GM21737 (cell line): Measurements from ENCODE around the gene BABAM2.

ENCODE experiments used
- ATAC-seq: cut with Tn5 transposase; IDR thresholded peaks from one replicate; pipeline ENCODE4 v1.9.1; 2021; ENCODE audit warnings: mild to moderate bottlenecking, moderate library complexity; ENCODE audit not compliant: unreplicated experiment

The BABAM2 gene

DNA sequence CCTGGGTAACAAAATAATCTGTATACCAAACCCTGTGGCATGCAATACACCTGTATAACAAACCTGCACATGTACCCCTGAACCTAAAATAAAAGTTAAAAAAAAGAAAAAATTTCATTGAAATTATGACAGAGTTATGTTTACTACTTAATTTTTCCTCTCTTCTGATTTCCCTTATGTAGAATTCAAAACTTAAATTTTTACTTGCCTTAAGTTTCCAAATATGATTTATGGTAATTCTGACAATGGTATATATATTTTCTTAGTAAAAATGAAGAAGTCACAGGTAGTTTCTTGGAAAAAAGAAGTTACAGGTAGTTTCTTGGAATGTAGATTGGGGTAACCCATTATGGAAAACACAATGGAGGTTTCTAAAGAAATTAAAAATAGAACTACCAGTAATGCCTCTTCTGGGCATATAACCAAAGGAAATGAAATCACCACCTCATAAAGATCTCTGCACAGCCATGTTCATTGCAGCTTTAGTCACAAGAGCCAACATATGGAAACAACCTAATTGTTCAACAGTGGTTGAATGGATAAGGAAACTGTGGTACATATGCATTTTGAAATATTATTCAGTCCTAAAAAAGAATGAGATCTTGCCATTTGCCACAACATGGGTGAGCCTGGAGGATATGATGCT is 164.9 kb downstream of the BABAM2 start:
- no peak for ATAC-seq

DNA sequence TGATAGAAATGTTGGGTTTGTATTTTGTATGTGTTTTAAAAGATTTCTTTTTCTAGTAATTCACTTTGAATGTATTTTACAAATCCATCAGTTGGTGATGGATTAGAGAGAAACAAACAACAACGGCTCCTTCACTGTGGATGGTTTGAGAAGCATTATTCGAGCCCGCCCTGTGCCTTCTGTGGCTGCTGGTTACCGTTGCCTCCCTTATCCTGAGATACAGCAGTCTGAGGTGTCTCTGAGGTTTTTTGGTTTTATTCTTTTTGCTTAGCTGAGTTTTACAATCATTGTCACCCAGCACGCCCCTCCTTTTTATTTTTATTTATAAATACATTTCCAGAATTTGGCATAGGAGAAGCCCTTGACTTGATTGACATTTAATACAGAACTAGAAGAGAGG is 168.3 kb downstream of the BABAM2 start:
- ATAC-seq: no peak

DNA sequence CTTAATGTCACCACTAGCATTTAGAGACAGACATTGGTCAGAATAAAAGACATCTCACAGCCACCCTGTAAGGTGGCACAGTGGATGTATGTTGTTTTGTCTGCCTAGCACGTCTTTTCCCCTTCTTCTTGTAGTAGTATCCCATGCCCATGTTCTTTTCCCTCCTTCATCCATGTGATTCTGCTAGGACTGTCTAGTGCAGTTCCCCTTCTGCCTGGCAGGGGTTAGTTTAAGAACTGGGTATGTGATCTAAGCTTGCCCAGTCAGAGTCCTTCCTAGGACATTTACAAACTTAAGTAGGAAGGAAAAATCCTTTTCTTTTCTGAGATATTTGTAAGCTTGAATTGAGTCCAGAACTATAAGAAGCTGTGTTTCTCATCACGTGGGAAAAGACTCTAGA is 172.3 kb downstream of the BABAM2 start:
- no peak for ATAC-seq

DNA sequence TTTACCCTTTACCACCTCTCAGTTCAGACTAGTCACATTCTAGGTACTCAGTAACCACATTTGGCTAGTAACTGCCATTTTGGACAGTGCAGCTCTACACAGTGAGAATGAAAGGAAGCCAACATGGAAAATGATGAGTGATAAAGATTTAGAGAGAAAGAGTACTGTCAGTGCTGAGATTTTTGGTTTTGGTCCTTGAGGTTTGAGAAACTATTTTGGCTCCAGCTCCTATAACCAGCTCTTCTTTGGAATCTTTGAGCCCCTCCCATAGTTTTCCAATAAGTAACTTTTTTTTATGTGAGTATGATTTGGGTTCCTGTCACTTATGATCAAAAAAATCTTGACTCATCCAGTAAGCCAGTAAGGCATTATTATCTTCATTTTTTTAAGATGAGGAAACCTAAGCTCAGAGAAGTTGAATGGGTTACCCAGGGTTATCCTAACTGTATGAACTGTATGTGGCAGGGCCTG is 173.0 kb downstream of the BABAM2 start:
- ATAC-seq: no peak

DNA sequence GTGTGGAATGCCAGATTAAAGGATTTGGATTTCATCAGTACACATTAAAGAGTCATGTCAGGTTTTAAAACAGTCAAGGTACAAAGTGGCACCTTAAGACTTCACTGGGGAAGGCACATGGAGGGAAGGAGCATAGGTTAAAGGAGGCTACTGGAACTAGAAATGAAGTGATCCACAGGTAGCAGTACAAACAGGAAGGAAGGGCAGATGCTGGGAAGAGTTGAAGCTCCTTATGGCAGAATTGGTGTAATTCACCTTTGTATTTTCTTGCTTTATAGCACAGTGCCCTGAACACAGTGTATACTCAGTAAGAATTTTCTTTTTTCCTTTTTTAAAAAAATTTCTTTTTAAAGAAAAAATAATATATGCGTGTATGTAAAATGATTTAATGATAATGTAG is 177.1 kb downstream of the BABAM2 start:
- ATAC-seq: no peak

DNA sequence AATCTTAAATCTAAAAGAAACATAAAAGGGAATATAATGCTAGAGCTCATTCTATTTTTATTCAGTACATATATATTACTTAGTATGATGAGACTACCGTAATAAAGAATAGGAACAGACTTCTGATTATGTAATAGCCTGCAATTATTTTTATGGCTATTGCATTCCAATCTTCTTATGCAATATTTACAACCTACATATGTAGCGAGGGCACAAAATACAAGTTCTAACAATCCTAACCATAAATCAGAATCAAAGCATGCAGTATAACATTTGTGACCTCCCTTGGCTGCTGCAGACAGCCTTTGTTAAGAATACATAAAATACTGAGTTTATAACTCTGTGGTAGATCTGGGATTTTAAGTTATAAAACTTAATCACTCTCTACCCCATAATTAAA is 177.6 kb downstream of the BABAM2 start:
- ATAC-seq: no peak

DNA sequence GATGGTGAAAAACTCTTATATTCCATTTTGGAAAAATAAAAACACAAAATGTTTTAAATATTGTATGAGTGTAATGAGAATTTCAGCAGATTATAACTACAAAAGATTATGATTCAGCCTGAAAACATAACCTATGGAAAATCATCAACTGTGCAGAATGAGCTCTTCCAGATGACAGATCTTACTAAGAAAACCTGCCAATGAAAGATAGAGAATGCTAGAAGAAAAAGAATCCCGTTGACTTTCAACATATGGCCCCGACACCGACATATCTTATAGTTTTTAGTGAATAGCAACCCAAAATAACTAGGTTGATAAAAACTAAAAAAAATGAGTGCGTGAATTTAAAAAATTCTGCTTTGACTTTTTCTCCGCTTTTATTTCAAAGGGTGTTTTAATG is 178.0 kb downstream of the BABAM2 start:
- ATAC-seq: no peak

DNA sequence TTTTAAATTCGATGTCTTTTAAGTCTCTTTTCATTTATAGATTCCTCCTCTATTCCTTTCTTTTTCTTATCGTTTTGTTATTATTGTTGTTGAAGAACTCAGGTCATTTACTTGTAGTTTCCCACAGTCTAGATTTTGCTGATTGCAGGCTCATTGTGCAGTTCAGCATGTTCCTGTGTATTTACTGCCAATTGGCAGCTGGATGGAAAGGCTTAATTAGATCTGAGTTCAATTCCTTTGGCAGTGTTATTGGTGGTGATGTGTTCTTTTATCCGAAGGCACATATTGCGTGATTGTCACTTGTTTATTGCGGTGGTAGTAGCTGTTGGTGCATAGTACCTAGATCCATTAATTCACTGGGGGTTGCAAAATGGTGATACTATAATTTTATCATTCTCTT is 180.7 kb downstream of the BABAM2 start:
- no peak for ATAC-seq

DNA sequence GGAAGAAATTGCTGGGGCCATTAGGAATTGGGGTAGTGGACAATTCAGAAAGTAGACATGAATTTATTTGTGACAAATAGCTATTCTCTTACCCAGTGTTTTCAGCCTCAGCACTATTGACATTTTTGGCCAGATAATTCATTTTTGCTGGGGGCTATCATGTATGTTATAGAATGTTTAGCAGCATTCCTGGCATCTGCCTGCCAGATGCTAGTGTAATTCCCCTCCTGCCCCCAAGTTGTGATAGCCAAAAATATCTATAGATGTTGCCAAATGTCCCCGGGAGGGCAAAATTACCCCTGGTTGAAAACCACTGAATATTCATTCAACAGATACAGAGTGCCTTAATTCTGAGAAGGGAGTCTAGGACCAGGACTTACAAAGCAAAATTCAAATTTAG is 183.6 kb downstream of the BABAM2 start:
- ATAC-seq: no peak

DNA sequence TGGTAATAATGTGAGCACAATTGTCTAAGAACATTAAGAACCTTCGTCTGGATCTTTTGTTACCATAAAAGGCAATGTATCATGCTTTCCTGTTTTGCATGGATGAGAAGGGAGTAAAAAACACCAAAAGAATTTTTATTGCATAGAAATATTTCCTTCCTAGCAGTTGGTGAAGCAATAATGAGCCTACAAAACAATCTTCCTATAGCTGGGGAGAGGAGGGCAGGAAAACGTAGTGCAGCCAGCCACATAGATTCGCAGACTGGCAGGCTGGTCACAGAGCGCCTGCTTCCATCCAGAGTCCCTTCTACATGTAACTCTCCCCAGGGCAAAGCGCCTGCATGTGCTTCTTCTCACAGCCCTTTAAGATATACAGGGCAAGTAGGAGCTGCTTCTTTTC is 190.4 kb downstream of the BABAM2 start:
- ATAC-seq: no peak

DNA sequence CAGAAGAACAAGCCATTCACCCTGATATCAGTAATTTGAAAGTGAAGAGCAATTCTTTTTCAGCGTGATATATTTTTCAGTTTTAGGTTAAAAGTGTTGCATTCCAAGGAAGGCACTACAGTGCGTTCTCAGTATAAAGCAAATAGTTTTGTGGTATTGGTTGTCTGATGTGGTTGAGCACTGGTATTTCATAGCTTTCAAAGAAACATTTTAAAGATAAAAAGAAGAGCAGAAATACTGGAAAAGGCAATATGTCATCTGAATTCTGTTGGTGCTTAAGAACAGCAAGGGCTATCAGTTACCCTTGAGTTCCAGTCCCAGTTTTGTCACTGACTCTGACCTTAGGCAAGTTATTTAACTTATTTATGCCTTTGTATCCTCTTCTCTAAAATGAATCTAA is 191.6 kb downstream of the BABAM2 start:
- ATAC-seq: no peak

DNA sequence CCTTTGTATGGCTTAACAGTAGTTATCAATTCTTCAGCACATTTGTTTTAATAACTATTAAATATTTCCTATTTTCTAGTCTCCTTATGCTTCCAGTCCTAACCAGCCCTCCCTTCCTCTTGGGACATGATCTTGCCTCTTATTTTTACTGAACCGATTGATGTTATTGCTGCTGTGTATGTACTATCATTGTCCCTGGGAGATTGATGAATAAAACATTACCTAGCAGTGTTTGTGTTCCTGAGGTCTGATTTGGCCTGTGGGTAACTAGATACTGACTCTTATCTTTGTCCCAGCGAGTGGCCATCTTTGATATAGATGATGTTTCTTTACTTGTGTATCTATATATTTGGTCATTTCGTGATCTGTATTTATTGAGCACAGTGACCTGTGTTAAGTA is 192.9 kb downstream of the BABAM2 start:
- no peak for ATAC-seq

DNA sequence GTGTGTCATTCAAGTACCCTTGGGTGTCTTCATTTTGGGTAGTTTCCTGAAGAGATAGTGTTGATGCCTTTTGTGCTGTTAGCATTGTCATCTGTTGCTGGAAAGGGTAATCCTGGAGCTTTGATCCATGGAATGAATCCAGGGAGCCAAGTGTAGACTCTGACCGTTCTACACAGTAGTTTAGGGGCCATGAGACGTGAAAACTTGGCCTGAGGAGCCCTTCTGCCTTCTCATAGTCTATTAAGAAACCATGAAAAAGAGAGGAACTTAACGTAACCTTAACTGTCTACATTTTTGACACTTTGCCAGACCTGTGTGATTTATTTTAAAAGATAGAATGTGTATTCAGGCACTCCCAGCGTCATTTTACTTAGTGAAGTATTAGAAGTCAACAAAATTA is 194.0 kb downstream of the BABAM2 start:
- no peak for ATAC-seq

DNA sequence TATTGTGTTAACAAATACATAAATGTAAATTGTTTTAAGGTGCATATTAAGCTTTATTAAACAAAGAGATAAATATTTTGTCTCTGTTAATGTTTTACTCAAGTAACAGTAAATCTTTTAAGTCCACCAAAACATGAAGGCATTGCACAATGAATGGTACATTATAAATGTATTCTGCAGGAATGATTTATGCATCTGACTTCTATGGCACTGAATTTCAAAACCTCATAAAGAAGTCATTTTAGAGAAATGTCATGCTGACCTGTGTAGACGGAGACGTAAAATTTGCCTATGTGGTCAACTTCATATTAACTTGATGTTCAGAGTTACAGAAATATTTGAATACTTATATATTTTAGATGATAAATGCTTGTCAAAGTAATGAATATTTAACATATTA is 194.7 kb downstream of the BABAM2 start:
- no peak for ATAC-seq

DNA sequence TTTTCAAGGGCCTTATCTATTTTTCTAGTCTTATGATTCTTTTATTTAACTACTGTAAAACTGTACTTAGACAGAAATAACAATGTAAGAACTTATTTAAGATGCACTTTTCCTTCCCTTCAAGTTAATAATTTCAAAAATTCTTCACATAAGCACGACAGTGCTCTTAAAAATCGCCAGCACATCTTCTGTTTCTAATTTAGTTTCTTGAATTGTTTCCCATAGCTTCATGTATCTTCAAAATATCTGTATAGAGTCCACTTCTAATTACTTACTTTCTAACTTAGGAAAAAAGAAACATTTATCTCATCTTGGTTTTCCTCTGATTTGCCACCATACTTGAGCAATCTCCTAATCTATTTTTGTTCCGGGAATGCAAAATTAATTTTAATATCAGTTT is 196.1 kb downstream of the BABAM2 start:
- ATAC-seq: no peak

DNA sequence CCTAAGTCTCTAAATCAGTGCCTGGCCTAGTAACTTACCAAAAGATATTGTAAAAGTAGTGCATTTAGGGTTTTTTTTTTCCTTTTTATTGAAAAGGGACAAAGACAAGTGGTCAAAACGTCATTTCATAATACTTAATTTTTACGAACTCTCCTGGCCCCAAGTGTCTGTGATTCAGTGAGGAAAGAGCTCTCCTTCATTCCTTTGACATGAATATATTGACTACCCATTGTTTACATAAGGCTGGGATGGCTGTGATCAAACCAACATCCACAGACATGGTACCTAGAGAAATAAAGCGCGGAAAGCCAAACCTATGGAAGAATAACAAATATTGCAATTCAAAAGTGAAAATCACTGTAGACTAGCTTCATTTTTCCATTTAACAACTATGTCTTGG is 198.4 kb downstream of the BABAM2 start:
- ATAC-seq: no peak

DNA sequence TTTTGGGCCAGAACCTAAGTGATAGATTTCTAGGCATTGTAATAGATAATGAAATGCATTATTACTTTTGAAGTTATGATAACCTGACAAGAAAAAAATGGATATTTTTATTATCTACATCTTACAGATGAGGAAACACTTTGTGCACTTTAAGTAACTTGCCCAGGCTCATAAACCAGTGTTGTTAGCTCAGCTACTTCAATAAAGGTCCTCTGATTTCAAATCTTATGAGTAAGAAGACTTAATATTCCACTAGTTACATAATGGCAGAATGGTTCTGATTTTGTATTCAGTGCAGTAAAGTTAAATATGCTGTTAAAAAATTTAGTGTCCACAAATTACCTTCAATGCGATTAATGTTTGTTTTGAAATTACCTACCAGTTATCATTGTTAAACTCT is 199.0 kb downstream of the BABAM2 start:
- no peak for ATAC-seq

DNA sequence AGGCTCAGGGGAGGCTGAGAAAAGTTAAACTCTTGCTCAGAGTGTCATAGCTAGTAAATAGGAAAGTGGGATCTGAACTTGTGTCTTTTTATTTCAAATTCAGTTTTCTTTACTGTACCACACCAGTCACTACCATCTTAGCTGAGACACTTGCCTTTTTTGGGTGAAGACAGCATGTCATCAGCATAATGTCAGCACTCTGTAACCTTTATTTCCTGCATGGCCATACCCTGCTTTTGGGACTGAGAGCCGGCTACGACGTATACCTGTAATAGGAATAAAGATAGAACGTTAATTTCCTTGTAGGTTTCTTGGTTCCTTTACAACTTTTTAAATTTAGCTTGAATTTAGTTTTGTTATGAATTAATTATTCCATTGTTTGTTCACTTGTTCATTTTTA is 202.8 kb downstream of the BABAM2 start:
- ATAC-seq: no peak

DNA sequence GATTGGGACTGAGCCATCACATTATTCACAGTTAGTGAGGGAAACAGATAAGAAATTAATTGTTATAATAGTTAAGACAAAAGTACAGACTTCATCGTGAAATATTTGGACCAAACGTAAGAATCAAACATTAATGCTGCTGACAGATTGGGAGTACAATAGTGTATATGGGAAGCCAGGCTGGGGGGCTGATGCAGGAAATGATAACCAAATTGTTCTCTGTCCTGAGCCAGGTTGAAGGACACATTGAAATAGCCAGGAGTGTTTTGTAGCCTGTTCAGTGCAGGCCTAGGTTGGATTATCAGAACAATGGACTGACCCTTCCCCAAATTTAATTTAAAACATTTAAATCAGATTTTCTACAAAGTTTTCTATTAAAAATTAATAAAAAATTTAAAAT is 203.2 kb downstream of the BABAM2 start:
- ATAC-seq: no peak

DNA sequence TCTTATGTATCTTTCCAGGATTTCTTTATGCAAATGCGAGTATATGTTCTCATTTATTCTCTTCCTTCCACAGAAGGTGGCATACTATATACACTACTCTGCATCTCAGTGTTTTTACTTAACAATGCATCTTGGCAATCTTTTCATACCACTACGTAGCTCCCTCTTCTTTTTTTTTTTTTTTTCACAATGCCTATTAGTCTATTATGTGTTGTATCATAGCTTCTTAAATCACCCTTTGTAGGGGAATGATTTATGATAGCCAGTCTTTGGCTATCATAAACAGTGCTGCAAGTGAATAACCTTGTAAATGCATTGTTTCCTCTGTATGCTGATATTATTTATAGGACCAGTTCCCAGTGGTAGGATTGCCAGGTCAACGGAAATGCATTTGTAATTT is 204.2 kb downstream of the BABAM2 start:
- ATAC-seq: no peak

DNA sequence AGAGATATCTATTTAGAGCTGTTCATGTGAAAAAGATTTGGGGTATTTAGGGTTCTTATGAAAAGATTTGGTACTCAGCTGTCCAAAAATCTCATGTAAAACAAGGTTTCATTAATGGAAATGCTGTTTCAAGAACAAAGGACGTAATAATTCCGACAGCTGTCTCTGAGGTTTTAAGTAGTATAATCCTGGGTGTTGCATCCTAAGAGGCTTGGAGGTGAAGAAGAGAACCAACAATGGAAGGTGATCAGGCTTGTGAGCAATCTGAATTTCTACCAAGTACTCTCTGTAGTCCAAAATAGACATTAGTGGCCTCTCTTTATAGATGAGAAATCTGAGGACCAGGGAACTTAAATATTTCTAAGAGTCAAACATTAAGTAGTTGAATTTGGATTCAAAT is 205.1 kb downstream of the BABAM2 start:
- no peak for ATAC-seq

DNA sequence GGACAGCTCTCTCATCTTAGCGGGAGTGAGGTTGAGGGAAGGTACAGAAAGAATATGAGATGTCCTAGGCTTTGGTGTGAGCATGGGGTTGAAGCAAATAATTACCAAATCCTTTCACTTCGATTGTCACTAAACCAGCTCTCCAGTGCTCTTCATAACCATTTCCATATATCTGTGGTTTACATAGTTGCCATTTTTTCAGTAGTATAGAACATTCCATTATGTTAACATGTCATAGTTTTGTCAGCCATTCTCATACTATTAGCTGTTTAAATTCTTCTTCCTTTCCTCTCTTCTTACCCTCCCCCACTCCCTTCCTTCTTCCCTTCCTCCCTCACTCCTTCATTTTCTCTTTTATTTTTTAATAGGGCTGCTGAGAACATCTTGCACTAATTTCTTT is 205.9 kb downstream of the BABAM2 start:
- no peak for ATAC-seq

DNA sequence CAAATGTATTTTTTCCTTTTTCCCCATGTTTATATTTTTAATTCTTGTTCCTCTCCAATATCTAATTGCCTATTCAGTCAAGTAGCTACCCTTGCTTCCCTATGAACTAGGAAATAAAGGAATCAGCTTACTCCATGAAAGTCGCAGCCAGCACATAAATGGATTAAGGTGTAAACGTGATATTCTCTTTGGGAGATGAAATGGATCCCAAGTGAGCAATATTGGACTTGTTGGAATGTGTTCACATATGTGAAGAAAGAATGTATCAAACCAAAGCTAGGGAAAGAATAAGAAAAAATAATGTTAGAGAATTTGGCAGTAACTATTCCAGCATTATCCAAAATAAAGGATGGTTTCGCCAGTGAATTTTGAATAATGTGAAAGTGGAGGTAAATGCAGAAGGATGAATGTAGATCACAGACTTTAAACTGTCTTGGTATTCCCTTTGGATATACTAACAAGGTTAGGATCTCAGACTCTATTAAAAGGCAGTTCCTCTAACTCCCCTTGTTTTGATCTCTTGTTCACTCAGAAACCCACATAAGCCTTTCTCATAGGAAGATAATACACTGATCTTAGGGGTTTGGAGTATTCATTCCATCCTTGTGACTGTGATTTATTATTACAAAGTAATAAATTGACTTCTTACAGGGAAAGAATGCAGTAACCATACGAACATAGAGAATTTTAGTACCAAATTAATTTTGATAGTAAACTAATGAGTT is 208.1 kb downstream of the BABAM2 start:
- no peak for ATAC-seq
